ENCODE results near the gene B3GALT6.

Gene B3GALT6

DNA sequence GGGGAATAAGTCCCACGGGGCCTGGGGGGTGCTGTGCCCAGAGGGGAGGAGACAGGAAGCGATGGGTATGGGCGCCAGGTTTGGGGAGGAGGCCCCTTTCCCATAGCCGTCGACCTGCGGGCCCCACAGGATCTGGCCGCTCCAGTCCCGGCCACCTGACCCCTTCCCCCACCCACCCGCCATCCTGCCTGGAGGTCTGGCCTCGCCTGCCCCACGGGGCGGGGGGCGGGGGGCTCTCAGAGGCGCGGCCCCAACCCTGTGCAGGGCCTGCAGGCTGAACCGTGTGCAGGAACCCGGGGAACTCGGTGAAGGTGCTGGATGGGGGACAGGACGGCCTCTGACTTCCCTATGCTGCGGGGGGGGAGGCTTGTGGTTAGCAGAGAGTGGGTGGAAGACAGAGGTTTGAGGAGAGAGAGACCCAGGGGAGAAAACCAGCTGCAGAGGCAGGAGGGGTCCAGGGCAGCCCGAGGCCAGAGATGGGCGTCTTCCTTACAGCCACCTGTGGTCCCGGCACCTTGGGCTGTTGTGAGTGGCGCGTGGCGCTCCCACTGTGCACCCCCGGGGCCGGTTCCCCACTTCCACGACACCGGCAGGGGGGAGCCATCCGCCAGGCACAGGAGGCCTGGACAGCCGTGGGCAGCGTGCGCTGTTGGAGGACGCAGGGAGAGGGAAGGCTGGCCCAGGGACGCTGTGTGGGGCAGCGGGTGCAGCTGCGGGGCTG is 23.2 kb upstream of the B3GALT6 start:
- H3K27me3 ChIP-seq (ENCODE audit: control insufficient read depth in 5 of 5, insufficient read depth in 4 of 5, low read length in 5 of 5) = peaks cover 22 to 37% (median 31%) of the 10 kb centered on the region in 5 donors
- peaks cover 0 to 54% (median 41%) of the 10 kb centered on the region in 5 donors for H3K4me1 ChIP-seq (ENCODE audit: control insufficient read depth in 5 of 5, insufficient read depth in 5 of 5, low read length in 5 of 5)
- no peaks in the 10 kb centered on the region for H3K9me3 ChIP-seq (ENCODE audit: control insufficient read depth in 5 of 5, low read length in 5 of 5)
- H3K36me3 ChIP-seq (ENCODE audit: control insufficient read depth in 5 of 5, insufficient read depth in 5 of 5, low read length in 5 of 5) = no peaks in the 10 kb centered on the region
- no peak overlapping the region for H3K9ac ChIP-seq (ENCODE audit: low read length in 5 of 5)
- H3K4me3 ChIP-seq (ENCODE audit: low read depth in 1 of 5, low read length in 5 of 5) = peak overlapping the region in 2 of 5 donors; percentile 29 to 37
- no peak overlapping the region for H3K27ac ChIP-seq (ENCODE audit: low read depth, low read length)

DNA sequence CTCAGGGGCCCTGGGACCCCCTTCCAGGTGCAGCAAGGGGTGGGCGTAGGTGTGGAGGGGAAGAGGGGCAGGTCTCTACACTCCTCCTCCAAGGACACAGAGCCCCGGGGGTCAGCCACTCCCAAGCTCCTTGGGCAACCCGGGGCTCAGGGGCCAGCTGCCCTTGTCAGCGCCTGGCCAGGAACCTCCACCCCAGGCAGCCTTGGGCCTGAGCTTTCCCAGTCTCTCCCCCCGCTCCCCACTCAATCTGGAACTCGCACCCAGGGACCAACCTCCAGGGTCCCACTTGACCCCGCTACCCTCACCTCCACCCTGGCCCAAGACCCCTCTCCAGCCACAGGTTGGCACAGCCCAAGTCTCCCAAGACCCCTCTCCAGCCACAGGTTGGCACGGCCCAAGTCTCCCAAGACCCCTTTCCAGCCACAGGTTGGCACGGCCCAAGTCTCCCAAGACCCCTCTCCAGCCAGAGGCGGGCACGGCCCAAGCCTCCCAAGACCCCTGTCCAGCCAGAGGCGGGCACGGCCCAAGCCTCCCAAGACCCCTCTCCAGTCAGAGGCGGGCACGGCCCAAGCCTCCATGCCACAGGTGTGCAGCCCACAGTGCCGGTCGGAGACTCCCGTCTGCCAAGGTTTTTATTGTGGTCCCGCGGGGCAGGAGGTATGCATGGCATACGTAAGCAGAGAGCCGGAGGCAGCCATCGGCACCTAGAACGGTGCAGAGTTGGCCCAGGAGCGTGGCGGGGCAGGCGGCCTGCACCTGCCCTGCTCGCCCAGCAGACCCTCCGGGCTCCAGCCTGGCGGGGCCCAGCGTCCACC is 21.1 kb upstream of the B3GALT6 start:
- H3K4me1 ChIP-seq (ENCODE audit: control insufficient read depth in 5 of 5, insufficient read depth in 5 of 5, low read length in 5 of 5) = peaks cover 6 to 68% (median 56%) of the 10 kb centered on the region in 5 donors

DNA sequence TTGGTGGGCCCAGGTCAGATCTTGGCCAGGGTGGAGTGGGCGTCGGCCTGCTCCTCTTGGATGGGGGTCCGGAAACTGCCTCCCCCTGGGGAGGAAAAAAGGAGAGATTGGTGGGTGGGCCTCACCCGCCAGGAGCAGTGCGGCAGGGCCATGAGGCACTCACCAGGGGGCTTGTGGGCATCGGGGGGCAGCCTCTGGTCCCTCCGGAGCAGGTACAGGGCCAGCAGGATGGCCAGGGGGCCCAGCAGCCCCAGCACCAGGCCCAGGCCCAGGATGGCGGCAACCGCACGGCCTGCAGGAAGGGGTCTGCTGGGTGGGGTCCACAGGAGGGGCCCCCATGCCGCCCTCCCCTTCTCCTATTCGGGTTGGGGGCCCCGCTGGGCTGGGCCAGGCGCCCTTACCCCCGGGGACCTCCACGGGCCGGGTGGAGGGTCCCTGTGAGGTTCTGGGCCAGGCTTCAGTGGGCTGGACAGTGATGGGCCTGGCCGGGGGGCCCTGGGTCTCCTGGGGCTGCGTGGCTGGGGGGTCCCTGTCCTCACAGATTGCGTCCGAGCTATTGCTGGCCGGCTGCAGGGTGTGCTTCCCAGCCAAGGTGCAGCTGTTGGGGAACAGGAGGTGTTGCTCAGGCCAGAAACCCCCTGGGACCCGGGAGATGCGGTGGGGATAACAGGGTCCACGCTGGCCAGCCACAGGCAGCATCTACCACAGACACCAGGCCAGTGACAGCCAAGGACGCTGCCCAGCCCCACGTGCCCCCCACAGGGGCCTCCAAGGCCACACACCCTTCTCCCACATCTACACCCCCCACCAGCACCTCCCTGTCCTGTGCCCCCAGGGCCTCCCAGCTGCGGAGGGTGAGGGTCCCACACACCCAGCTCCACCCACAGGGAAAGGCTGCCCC is 20.2 kb upstream of the B3GALT6 start:
- Histone ChIP-seq H3K4me3 (ENCODE audit: low read depth in 1 of 5, low read length in 5 of 5) (peak overlapping the region in 3 of 5 donors; percentile 36 to 53 (median 47)), H3K9ac (ENCODE audit: low read length in 5 of 5) (peak overlapping the region in 2 of 5 donors; percentile 34 to 48), H3K9me3 (ENCODE audit: control insufficient read depth in 5 of 5, low read length in 5 of 5) (no peaks in the 10 kb centered on the region), H3K27ac (ENCODE audit: low read depth, low read length) (peak overlapping the region; percentile 46), H3K36me3 (ENCODE audit: control insufficient read depth in 5 of 5, insufficient read depth in 5 of 5, low read length in 5 of 5) (peaks cover 0 to 12% (median 4%) of the 10 kb centered on the region in 5 donors), H3K4me1 (ENCODE audit: control insufficient read depth in 5 of 5, insufficient read depth in 5 of 5, low read length in 5 of 5) (peaks cover 6 to 68% (median 51%) of the 10 kb centered on the region in 5 donors), H3K27me3 (ENCODE audit: control insufficient read depth in 5 of 5, insufficient read depth in 4 of 5, low read length in 5 of 5) (peaks cover 4 to 11% (median 8%) of the 10 kb centered on the region in 5 donors)

More for the DNA sequence above, 21.1 kb upstream of the B3GALT6 start:
- peaks cover 0 to 3% (median 0%) of the 10 kb centered on the region in 5 donors for H3K36me3 ChIP-seq (ENCODE audit: control insufficient read depth in 5 of 5, insufficient read depth in 5 of 5, low read length in 5 of 5)
- H3K9ac ChIP-seq (ENCODE audit: low read length in 5 of 5) = no peak overlapping the region
- H3K27ac ChIP-seq (ENCODE audit: low read depth, low read length) = no peak overlapping the region
- H3K9me3 ChIP-seq (ENCODE audit: control insufficient read depth in 5 of 5, low read length in 5 of 5) = no peaks in the 10 kb centered on the region
- H3K27me3 ChIP-seq (ENCODE audit: control insufficient read depth in 5 of 5, insufficient read depth in 4 of 5, low read length in 5 of 5) = peaks cover 13 to 20% (median 17%) of the 10 kb centered on the region in 5 donors
- peak overlapping the region in 1 of 5 donors; percentile 47 for H3K4me3 ChIP-seq (ENCODE audit: low read depth in 1 of 5, low read length in 5 of 5)

DNA sequence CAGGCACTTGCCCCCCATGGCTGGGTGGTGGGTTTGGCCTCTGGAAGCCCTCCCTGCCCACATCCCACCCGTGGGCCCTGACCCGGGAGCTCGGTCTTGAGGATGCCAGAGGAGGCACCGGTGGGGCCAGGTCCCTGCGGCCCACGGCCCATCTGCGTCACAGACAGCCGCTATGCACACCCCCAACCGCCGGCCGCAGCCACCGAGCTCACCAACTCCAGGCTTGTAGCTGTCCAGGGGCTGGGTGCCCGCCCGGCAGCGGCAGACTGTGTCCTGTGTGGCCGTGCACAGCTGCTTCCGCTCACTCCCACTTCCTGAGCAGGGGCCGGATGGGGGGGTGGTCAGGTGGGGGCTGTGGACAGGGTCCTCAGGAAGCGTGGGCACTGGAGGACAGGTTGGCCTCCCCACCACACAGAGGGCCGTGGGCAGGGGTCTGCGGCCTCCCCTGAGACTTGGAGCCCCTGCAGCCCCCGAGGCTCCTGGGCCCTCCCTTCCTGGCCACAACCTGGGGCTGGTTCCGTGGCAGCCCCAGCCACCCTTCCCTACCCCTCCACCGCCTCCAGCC is 19.2 kb upstream of the B3GALT6 start:
- peak overlapping the region in 4 of 5 donors; percentile 19 to 67 (median 56) for H3K4me3 ChIP-seq (ENCODE audit: low read depth in 1 of 5, low read length in 5 of 5)
- peak overlapping the region; percentile 46 for H3K27ac ChIP-seq (ENCODE audit: low read depth, low read length)
- no peaks in the 10 kb centered on the region for H3K9me3 ChIP-seq (ENCODE audit: control insufficient read depth in 5 of 5, low read length in 5 of 5)
- H3K9ac ChIP-seq (ENCODE audit: low read length in 5 of 5) = peak overlapping the region in 3 of 5 donors; percentile 41 to 69 (median 62)
- peaks cover 6 to 68% (median 45%) of the 10 kb centered on the region in 5 donors for H3K4me1 ChIP-seq (ENCODE audit: control insufficient read depth in 5 of 5, insufficient read depth in 5 of 5, low read length in 5 of 5)
- peaks cover 0 to 7% (median 3%) of the 10 kb centered on the region in 5 donors for H3K27me3 ChIP-seq (ENCODE audit: control insufficient read depth in 5 of 5, insufficient read depth in 4 of 5, low read length in 5 of 5)
- peaks cover 0 to 23% (median 15%) of the 10 kb centered on the region in 5 donors for H3K36me3 ChIP-seq (ENCODE audit: control insufficient read depth in 5 of 5, insufficient read depth in 5 of 5, low read length in 5 of 5)

DNA sequence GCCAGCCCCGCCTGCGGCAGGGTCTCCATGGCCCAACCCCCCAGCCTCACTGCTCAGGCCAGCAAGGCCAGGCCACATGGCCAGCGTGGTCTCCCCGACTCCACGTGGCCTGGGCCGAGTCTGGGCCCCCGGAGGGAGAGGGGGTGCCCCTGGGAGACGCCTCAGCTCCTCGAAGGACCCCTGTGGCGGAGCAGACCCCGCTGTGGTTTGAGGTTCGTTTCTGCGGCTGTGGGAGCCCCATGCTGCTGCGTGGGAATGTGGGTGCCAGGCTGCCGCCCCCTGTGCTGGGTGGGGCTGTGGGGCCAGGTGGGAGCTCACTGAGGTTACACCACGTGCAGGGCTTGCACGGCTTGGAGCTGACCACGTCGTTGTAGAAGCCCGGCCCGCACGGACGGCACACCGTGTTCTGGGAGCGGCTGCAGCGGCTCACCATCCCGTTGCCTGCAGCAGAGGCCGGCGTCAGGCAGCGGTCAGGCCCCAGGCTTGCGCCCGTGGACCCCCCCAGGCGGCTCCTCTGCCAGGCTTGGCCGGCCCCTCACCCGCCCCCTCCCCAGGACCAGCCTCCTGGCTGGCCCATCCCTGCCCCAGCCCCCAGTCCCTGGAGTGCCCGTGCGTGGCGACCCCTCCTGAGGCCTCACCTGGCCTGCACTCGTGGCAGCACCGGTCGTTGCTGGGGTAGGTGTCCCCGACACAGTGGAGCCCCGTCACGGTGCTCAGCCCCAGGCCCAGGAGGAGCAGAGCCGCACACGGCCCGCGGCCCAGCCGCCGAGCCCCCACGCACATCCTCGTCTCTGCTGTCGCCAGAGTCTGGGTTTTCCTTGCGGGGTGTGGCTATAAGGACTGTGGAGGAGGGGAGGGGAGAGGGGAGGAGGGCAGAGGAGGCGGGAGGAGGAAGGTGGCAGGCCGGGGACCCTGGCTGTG is 18.4 kb upstream of the B3GALT6 start, which contains the start of gene TNFRSF4:
TNFRSF4 (minus strand) TSS at position 809 of the 921 bp plus-strand sequence; CDS start at position 783, 26 bp downstream.
- Histone ChIP-seq H3K27ac (ENCODE audit: low read depth, low read length) (peak within 1 kb of the TSS; percentile 72), H3K4me1 (ENCODE audit: control insufficient read depth in 5 of 5, insufficient read depth in 5 of 5, low read length in 5 of 5) (peaks cover under 1 to 63% (median 38%) of the 10 kb centered on the region in 5 donors), H3K9ac (ENCODE audit: low read length in 5 of 5) (peak within 1 kb of the TSS in 3 of 5 donors; percentile 37 to 62 (median 47)), H3K4me3 (ENCODE audit: low read depth in 1 of 5, low read length in 5 of 5) (peak within 1 kb of the TSS in 3 of 5 donors; percentile 53 to 67 (median 60)), H3K36me3 (ENCODE audit: control insufficient read depth in 5 of 5, insufficient read depth in 5 of 5, low read length in 5 of 5) (peaks cover 0 to 30% (median 22%) of the 10 kb centered on the region in 5 donors), H3K27me3 (ENCODE audit: control insufficient read depth in 5 of 5, insufficient read depth in 4 of 5, low read length in 5 of 5) (peaks cover 0 to 7% (median 3%) of the 10 kb centered on the region in 5 donors), H3K9me3 (ENCODE audit: control insufficient read depth in 5 of 5, low read length in 5 of 5) (no peaks in the 10 kb centered on the region)

DNA sequence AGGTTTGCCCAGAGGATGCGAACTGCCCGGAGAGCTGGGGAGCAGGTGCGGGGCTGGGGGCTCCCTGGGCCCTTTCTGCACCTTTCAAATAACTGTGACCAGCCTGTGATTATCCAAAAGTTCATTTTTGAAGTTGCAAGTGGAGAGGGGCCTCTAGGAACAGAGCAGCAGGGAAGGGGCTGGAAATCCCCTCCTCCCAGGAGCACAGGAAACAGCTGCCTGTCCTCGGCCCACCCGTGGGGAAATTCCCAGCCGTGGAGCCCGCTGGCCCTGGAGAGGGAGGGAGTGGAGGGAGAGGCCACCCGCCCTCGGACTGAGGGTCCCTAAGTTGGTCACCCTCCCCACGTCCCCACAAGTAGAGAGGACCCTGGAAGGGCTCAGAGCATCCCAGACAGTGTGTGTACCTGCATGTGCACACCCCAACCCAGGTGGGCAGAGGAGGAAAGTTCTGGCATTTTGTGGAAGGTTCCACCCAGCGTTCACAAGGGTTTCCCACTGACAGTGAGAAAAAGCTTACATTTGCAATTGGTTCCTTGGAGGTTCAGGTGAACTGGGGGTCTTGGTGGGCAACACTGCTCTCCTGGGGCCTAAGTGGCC is 16.9 kb upstream of the B3GALT6 start:
- Histone ChIP-seq H3K9ac (ENCODE audit: low read length in 5 of 5) (no peak overlapping the region), H3K27ac (ENCODE audit: low read depth, low read length) (peak overlapping the region; percentile 72), H3K4me1 (ENCODE audit: control insufficient read depth in 5 of 5, insufficient read depth in 5 of 5, low read length in 5 of 5) (peaks cover 0 to 57% (median 34%) of the 10 kb centered on the region in 5 donors), H3K27me3 (ENCODE audit: control insufficient read depth in 5 of 5, insufficient read depth in 4 of 5, low read length in 5 of 5) (peaks cover 0 to 3% (median 0%) of the 10 kb centered on the region in 5 donors), H3K4me3 (ENCODE audit: low read depth in 1 of 5, low read length in 5 of 5) (no peak overlapping the region), H3K9me3 (ENCODE audit: control insufficient read depth in 5 of 5, low read length in 5 of 5) (no peaks in the 10 kb centered on the region), H3K36me3 (ENCODE audit: control insufficient read depth in 5 of 5, insufficient read depth in 5 of 5, low read length in 5 of 5) (peaks cover 0 to 45% (median 30%) of the 10 kb centered on the region in 5 donors)

DNA sequence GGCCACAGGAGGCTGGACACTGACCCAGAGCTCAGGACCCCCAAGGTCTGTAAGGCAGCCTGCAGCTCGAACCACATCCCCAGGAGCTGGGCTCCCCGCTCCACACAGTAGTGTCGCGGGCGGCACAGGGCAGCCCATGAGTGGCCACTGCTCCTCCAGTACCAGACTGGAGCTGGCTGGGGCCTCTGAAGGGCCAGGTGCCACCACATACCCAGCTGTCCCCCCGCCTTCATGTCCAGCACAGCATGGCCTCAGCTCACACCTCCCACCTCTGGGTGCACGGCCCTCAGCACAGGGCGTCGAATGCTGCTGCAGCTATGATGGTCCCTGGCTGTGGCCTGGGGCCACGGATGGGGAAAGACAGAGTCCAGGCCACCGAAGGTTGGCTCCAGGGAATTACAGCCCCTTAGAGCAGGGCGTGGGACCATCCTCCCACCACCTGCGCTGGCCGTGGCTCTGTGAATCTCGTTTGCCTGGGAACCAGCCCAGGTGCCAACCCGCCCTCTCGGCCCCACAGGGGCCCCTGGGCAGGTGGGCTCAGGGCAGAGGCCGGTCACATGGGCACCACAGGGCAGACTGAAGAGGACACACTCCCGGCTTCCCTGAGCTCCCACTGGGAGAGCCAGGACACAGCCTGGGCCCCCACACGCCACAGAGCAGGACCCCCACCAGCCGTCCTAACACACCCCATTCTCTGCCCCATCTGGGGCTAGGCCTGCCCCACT is 16.0 kb upstream of the B3GALT6 start:
- Histone ChIP-seq H3K9me3 (ENCODE audit: control insufficient read depth in 5 of 5, low read length in 5 of 5) (no peaks in the 10 kb centered on the region), H3K27ac (ENCODE audit: low read depth, low read length) (peak overlapping the region; percentile 72), H3K27me3 (ENCODE audit: control insufficient read depth in 5 of 5, insufficient read depth in 4 of 5, low read length in 5 of 5) (peaks cover 0 to 3% (median 0%) of the 10 kb centered on the region in 5 donors), H3K36me3 (ENCODE audit: control insufficient read depth in 5 of 5, insufficient read depth in 5 of 5, low read length in 5 of 5) (peaks cover 0 to 54% (median 39%) of the 10 kb centered on the region in 5 donors), H3K9ac (ENCODE audit: low read length in 5 of 5) (peak overlapping the region in 1 of 5 donors; percentile 26), H3K4me3 (ENCODE audit: low read depth in 1 of 5, low read length in 5 of 5) (no peak overlapping the region), H3K4me1 (ENCODE audit: control insufficient read depth in 5 of 5, insufficient read depth in 5 of 5, low read length in 5 of 5) (peaks cover 0 to 57% (median 34%) of the 10 kb centered on the region in 5 donors)

Measured in subcutaneous abdominal adipose tissue (tissue), 5 donors.